ENCODE results near the gene KDM4E.
"Not testable (repeated sequence)": the region's sequence is repeated elsewhere in the genome, so short reads cannot be mapped to it uniquely, and the experiment has no call there.

KDM4E gene

DNA sequence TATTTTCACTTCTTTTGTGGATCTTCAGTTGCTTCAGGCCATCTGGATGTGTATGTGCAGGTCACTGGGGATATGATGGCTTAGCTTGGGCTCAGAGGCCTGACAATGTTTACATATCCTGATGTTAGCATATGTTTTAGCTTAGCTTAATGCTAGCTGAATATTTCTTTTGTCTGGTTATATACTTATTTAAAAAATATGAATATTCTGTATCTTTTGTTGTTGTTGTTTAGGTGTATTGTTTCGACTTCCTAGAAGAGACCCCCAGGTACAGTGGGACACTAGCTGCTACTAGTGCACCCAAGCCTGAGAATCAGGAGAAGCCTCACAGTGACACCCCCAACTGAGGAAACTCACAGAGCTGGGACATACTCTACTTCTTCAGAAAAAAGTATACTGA, at the start of gene KDM4E:
Gene KDM4E (plus strand): TSS at position 301 of the 400 bp plus-strand sequence. CDS start 300 bp downstream, outside the sequence.
- no peak for DNase-seq (ENCODE audit: extremely low read depth in 1 of 2, low read depth in 1 of 2)

DNA sequence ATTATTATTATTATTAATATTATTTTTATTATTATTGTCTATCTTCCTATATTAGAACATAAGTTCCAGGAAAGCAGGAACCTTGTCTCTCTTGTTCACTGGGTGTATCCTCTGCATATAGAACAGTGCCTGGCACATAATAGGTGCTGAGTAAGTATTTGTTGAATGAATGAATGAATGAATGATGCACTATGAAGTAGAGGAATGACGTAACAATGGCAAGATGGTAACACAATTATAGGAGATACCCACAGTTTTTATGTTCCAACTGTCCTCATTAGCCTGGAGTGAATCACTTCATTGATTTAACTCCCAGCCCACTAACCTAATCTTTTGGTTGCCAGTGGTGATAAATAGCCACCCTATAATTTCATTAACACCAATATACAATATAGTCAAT, 49.5 kb upstream of the KDM4E start:
- no peak for DNase-seq (ENCODE audit: extremely low read depth in 1 of 2, low read depth in 1 of 2)

DNA sequence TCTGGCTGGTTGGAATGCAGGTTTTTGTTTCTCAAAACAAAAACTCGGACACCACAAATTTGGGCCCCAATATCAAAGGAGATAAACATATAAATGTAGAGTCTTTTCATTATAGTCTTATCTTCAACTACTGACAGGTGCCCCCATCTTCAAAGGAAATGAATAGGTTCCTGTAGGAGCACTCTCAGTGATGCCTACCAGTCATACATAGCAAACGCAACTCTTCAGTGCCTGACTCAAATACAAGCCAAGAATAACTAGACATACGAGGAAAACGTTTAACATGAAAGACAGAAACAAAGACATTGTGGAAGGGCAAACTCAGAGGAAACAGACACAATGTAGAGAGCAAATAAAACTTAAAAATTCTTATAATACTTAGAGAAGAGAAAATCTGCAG, 37.7 kb upstream of the KDM4E start:
- DNase-seq (ENCODE audit: extremely low read depth in 1 of 2, low read depth in 1 of 2): no peak

DNA sequence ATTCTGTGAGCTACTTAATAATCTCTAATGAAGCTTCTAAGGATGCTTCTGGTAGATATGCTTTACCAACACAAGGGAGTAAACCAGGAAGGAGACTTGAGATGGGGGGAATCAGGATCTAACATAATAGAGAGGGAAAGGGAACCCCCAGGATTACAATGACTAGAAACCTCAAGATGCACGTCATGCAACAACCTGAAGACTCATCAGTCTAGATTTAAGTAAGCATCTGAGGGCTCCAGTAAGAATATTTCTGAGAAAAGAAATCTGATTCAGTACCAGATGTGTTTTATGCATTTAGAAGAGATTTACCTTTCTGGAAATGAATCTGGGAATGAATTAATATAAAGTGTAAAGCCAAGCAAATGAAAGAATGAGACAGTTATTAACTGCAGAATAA, 36.3 kb upstream of the KDM4E start:
- DNase-seq (ENCODE audit: extremely low read depth in 1 of 2, low read depth in 1 of 2): no peak

DNA sequence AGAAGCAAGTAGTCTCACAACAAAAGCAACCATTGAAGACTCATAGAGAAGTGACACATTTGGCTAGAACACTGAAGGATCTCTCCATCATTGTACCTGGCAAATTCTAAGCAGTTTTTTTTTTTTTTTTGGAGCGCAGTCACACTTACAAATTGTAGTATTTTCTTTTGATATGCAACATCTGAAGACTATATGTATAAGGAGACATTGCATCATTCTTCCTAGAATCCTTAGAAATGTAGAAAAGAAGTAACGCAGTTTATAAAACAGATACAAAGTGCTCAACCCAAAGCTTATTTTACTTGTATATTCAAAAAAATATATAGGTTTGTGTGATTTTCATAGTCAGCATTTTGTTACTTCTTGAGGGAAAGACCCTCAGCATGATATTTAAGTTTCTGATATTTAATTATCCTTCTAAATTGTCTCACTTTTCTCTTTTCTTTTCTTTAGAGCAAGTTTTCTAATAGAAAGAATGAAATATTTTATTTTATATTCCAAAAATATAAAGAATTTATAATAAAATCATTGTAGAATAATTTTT, 31.6 kb upstream of the KDM4E start:
- DNase-seq (ENCODE audit: extremely low read depth in 1 of 2, low read depth in 1 of 2): no peak

DNA sequence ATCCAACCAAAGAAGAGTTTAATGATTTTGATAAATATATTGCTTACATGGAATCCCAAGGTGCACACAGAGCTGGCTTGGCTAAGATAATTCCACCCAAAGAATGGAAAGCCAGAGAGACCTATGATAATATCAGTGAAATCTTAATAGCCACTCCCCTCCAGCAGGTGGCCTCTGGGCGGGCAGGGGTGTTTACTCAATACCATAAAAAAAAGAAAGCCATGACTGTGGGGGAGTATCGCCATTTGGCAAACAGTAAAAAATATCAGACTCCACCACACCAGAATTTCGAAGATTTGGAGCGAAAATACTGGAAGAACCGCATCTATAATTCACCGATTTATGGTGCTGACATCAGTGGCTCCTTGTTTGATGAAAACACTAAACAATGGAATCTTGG, 27.6 kb upstream of the KDM4E start:
- DNase-seq (ENCODE audit: extremely low read depth in 1 of 2, low read depth in 1 of 2): no peak

DNA sequence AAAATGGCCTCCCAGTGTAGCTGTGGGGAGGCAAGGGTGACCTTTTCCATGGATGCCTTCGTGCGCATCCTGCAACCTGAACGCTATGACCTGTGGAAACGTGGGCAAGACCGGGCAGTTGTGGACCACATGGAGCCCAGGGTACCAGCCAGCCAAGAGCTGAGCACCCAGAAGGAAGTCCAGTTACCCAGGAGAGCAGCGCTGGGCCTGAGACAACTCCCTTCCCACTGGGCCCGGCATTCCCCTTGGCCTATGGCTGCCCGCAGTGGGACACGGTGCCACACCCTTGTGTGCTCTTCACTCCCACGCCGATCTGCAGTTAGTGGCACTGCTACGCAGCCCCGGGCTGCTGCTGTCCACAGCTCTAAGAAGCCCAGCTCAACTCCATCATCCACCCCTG, 26.8 kb upstream of the KDM4E start:
- DNase-seq (ENCODE audit: extremely low read depth in 1 of 2, low read depth in 1 of 2): no peak

DNA sequence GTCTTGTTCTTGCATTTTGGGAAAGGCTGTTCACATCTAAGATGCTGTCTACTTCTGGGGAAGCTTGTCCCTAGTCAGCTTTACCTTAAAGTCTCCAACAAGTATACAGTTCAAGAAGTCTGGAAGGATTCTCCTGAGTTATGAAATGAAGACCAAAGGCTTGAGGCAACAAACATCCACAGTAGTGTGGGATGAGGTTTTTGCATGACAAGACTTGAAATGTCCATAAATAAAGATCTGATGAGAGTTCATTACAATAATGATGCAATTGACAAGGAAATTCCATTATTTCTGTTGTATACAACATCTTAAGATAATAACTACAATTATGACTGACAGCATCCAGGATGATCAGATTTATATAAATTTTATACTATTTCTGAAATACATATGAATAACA, 21.3 kb upstream of the KDM4E start:
- no peak for DNase-seq (ENCODE audit: extremely low read depth in 1 of 2, low read depth in 1 of 2)

DNA sequence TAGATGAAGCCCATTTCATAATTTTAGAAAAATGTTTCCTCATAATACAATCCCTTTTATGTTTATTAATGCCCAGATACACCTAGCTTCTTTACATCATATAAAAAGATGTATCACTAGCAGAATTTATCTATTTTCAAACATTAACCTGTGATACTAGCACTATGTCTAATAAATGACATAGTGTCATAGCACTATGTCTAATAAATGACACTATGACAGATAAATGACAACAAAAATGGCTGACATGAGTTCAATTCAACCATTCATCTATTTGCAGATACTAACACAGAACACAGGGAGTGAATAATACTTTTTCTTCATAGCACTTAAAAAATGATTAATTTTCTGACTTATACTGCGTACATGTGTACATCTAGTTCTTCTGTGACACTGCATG, 19.4 kb upstream of the KDM4E start:
- no peak for DNase-seq (ENCODE audit: extremely low read depth in 1 of 2, low read depth in 1 of 2)

DNA sequence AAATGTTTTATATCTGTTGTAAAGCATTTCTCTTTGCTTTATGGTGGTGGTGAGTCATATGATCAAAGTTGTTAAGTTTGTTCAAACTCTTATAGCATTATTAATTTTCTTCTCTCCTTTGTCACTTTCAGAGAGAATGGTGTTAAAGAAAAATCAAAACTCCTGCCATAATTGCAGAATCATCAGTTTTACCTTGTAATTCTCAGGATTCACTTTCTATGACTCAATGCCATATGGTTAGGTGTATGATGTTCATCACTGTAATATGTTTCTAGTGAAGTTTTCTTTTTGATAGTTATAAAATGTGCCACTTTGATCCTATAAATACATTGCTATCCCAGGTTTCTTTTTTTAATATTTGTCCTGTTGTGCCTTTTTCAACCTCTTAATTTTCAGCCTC, 13.7 kb upstream of the KDM4E start:
- DNase-seq (ENCODE audit: extremely low read depth in 1 of 2, low read depth in 1 of 2): no peak

DNA sequence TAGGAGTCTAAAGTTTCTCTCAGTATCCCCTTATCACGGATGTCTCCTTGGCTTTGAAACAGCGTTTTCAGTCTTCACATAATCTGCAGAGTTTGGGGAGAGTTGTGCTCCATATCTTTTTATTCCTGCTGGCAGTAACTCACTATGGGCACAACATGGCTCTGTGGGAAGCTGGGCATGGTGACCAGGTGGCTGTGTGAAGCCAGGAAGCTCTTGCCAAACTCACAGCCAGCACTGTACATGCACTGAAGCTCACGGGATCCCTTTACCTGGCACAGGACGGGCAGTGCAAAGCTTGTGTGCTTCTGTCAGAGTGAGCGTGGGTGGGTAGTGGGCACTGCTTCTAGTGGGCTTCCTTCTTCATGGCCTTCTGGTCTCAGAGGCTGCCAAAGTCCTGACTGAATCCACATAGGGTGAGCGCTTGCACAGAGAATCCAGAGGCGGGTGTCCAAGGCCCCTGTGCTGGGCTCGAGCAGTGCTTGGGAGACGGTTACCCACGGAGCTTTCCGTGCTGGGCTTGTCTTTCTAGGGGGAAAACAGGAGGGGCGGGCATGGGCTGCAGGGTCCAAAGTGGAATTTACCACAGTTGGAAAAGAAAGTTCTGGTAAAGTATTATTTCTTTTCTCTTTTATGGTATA, 10.8 kb upstream of the KDM4E start:
- DNase-seq (ENCODE audit: extremely low read depth in 1 of 2, low read depth in 1 of 2): no peak

DNA sequence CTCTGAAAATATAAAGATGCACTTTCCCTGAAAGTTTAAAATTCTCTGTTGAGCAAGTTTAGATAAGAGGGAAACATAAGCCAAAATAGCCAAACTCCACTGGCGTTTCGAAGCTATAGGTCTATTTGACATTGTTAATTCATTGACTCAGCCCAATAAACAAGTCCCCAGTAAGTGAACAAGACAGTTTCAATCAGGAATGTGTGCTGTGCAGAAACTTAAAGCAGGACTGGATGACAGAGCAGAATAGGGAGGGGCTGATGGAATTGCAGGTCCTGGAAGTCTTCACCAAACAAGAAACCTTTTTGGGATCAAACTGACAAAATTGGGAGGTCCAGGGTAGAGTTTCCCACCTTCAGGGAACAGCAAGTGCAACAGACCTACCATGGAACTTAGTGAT, 8.9 kb upstream of the KDM4E start:
- DNase-seq (ENCODE audit: extremely low read depth in 1 of 2, low read depth in 1 of 2): no peak

DNA sequence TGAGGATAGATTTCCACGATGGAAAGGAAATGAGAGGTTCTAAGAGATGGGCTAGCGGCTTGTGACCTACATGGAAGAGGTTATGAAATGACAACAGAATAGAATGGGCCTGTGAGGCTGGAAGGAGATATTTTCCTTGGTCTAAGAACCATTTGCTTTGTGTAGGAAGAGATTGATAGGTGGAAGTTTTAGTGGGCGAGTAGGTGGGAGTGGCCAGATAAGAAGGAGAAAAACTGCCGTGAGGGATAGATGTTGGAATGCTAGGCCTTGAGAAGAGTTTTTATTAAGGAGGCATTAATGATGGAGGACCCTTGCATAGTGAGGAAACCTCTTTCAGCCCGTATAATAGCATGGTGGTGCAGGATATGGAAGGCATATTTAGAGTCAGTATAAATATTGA, 3.6 kb upstream of the KDM4E start:
- DNase-seq (ENCODE audit: extremely low read depth in 1 of 2, low read depth in 1 of 2): not testable (repeated sequence)

DNA sequence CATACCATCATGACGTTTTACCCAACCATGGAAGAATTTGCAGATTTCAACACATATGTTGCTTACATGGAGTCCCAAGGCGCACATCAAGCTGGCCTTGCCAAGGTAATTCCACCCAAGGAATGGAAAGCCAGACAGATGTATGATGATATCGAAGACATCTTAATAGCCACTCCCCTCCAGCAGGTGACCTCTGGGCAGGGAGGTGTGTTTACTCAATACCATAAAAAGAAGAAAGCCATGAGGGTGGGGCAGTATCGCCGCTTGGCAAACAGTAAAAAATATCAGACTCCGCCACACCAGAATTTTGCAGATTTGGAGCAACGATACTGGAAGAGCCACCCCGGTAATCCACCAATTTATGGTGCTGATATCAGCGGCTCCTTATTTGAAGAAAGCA, 536 bp downstream of the KDM4E start:
- not testable (repeated sequence) for DNase-seq (ENCODE audit: extremely low read depth in 1 of 2, low read depth in 1 of 2)

DNA sequence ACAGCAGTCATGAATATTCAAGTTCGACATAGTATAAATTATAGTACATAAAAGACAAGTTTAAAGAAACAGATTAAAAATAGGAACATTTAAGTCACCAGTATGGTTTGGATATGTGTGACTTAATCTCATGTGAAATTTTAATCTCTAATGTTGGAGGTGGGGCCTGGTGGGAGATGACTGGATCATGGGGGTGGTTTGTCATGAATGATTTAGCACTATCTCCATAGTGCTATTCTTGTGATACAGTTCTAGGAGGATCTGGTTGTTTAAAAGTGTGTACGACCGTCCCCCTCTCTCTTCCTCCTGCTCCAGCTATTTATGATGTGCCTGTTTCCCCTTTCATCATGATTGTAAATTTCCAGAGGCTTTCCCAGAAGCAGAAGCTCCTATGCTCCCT, 3.3 kb downstream of the KDM4E start:
- DNase-seq (ENCODE audit: extremely low read depth in 1 of 2, low read depth in 1 of 2): no peak

DNA sequence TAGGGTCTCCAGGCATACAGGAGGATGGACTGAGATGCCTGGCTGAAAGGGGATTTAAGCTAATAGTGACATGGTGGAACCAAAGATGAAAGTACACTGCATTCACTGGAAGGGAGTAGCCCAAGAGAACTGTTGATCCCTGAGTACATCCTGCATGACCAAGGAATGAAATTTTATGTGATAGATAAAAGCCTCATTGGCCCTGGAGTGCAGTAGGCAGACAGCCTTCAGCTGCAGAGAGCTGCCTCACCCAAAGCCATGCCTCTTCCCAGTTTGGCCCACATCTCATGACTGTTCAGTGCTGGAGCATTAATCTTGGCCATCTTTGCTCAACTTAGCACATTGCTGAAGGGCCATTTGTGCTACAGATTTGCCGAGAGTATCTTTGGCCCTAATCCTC, 8.0 kb downstream of the KDM4E start:
- no peak for DNase-seq (ENCODE audit: extremely low read depth in 1 of 2, low read depth in 1 of 2)

DNA sequence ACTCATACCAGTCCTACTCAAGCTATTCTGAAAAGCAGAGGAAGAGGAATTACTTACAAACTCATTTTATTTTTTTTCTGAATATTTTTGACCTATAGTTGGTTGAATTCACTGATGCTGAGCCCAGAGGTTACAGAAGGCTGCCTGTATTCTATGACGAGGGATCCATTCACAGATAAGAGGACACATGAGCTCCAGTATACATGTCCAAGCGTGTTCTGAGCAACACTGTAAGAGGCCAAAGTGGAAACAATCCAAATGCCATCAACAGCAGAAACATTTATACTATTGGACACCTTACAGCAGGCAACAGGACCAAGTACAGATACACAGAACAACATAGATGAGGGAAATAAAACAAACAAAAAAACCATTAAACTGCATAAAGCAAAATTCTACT, 10.3 kb downstream of the KDM4E start:
- DNase-seq (ENCODE audit: extremely low read depth in 1 of 2, low read depth in 1 of 2): no peak

DNA sequence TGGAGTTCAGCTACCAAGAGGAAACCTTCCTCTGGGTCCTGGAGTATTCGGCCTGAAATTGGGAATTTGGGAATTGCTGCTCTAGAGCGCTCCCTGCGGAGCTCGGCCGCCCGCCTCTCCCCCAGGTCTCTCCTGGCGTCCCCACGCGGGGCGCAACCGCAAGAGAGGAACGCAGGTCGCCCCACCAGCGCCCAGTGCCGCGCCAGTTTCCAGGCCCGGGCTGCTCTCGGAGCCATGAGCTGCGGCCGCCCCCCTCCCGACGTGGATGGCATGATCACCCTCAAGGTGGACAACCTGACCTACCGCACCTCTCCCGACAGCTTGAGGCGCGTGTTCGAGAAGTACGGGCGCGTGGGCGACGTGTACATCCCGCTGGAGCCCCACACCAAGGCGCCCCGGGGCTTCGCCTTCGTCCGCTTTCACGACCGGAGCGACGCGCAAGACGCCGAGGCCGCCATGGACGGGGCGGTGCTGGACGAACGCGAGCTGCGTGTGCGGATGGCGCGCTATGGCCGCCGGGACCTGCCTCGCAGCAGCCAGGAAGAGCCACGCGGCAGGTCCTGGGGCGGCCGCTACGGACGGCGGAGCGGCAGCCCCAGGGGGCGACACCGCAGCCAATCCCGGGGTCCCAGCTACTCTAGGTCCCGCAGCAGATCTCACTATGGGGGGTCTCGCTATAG, 12.4 kb downstream of the KDM4E start:
- not testable (repeated sequence) for DNase-seq (ENCODE audit: extremely low read depth in 1 of 2, low read depth in 1 of 2)

DNA sequence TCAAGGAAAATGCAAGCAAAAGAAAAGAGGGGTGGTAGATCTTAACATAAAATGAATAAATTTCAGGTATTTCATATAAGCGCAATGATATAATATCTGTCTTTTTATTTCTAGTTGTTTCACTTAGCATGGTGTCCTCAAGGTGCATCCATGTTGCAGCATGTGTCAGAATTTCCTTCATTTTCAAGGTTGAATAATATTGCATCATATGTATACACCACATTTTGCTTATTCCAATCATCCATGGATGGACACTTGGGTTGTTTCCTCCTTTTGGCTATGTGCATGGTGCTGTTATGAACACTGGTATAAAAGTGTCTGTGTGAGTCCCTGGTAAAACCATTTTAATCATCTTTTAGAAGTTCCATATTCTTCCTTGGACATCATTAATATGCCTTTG, 17.2 kb downstream of the KDM4E start:
- no peak for DNase-seq (ENCODE audit: extremely low read depth in 1 of 2, low read depth in 1 of 2)

DNA sequence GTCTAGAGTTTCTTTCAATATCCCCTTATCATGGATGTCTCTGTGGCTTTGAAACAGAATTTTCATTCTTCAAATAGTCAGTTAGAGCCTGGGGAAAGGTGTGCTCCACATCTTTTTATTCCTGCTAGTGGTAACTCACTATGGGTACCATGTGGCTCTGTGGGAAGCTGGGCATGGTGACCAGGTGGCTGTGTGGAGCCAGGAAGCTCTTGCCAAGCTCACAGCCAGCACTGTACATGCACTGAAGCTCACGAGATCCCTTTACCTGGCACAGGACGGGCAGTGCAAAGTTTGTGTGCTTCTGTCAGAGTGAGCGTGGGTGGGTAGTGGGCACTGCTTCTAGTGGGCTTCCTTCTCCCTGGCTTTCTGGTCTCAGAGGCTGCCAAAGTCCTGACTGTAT, 17.8 kb downstream of the KDM4E start:
- no peak for DNase-seq (ENCODE audit: extremely low read depth in 1 of 2, low read depth in 1 of 2)

DNA sequence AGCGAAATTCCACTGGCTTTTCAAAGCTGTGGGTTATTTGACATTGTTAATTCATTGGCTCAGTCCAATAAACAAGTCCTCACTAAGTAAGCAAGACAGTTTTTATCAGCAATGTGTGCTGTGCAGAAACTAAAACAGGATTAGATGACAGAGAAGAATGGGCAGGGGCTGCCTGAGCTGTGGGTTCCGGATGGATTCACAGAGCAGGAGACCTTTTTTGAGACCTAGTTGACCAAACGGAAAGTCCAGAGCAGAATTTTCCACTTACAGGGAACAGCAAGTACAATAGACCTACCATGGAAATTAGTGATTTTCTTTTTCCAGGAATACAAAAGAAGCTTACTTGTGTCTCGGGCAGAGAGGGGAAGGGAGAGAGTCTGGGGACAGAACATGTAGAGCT, 19.0 kb downstream of the KDM4E start:
- DNase-seq (ENCODE audit: extremely low read depth in 1 of 2, low read depth in 1 of 2): no peak

DNA sequence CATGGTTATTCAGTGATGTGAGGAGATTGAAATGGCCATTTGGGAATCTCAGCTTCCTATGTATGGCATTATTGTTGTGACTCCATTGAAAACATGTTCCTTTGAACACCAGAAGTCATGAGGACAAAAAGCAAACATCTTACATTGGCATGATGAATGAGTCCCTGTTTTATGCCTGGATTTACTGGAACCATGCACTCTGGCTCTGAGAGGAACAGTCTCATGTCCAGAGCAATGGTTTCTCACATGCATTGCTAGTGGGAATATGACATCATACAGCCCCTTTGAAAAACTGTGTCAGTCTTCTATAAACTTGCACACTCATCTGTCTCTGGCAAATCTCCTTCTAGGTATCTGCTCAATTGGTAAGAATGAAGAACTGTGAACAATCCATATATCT, 20.8 kb downstream of the KDM4E start:
- no peak for DNase-seq (ENCODE audit: extremely low read depth in 1 of 2, low read depth in 1 of 2)

DNA sequence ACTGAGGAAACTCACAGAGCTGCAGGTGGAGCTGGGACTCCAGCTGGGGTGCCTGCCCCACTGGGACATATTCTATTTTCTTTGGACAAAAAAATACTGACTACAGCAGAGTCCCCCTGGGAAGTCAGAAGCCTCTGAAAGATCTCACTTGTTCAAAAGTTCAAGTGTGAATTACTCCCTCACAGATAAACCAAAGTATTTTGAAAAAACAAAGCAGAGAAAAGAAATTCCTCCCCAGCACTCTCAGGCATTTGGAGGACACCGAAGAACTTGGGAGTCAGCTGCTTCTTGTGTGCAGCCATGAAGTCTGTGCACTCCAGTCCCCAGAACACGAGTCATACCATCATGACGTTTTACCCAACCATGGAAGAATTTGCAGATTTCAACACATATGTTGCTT, 24.1 kb downstream of the KDM4E start, which contains the start of gene KDM4F:
Gene KDM4F (plus strand): TSS at position 301 of the 400 bp plus-strand sequence.
- not testable (repeated sequence) for DNase-seq (ENCODE audit: extremely low read depth in 1 of 2, low read depth in 1 of 2)
